ENCODE measurements around the gene RIPPLY3.
"Not testable (repeated sequence)": the region's sequence is repeated elsewhere in the genome, so short reads cannot be mapped to it uniquely, and the experiment has no call there.

Gene RIPPLY3

GRCh38 chr21:36981977-36982700 lies 24.4 kb upstream of the RIPPLY3 start:
- DNase-seq = no peak

- DNase-seq = no peak
These were observed 20.5 kb upstream of the RIPPLY3 start for GRCh38 chr21:36985751-36986594.

GRCh38 chr21:36987845-36988244 lies 18.7 kb upstream of the RIPPLY3 start:
- no peak for DNase-seq

- no peak for DNase-seq
These were observed 18.0 kb upstream of the RIPPLY3 start for GRCh38 chr21:36988536-36988935.

GRCh38 chr21:36989199-36989698 lies 17.3 kb upstream of the RIPPLY3 start:
- not testable (repeated sequence) for DNase-seq

- DNase-seq = peak; percentile 90
These were observed 16.6 kb upstream of the RIPPLY3 start for GRCh38 chr21:36989699-36990507.

GRCh38 chr21:36990508-36991205 lies 15.8 kb upstream of the RIPPLY3 start:
- DNase-seq = no peak

- no peak for DNase-seq
These were observed 13.8 kb upstream of the RIPPLY3 start for GRCh38 chr21:36992671-36993070.

GRCh38 chr21:36994501-36995158 lies 11.9 kb upstream of the RIPPLY3 start:
- DNase-seq = peak; percentile 47

GRCh38 chr21:36995285-36995684 lies 11.2 kb upstream of the RIPPLY3 start:
- DNase-seq = not testable (repeated sequence)

- DNase-seq = no peak
These were observed 7.2 kb upstream of the RIPPLY3 start for GRCh38 chr21:36999131-36999898.

GRCh38 chr21:37000381-37000780 lies 6.1 kb upstream of the RIPPLY3 start:
- no peak for DNase-seq

GRCh38 chr21:37001441-37001840 lies 5.1 kb upstream of the RIPPLY3 start:
- DNase-seq = no peak

- not testable (repeated sequence) for DNase-seq
These were observed 3.7 kb upstream of the RIPPLY3 start for GRCh38 chr21:37002851-37003250.

GRCh38 chr21:37003917-37004316 lies 2.6 kb upstream of the RIPPLY3 start:
- DNase-seq = not testable (repeated sequence)

- DNase-seq = no peak
These were observed 685 bp upstream of the RIPPLY3 start for GRCh38 chr21:37005548-37006485.

GRCh38 chr21:37008724-37009123 lies 2.2 kb downstream of the RIPPLY3 start:
- DNase-seq = no peak

- peak; percentile 81 for DNase-seq
These were observed 3.3 kb downstream of the RIPPLY3 start for GRCh38 chr21:37009740-37010341.

GRCh38 chr21:37017951-37018679 lies 11.6 kb downstream of the RIPPLY3 start:
- DNase-seq = no peak
